Trophoblast cell (in vitro differentiated cells and primary cell): ENCODE measurements around the gene COL16A1.

Experiments
- DNase-seq, 2 donors: peaks; one replicate each; pipeline ENCODE4 v3.0.0-alpha.2; 2016
- H2AFZ ChIP-seq: 2 replicates; pipeline ENCODE4 v1.6.1; 2013; ENCODE audit warnings: low read length, moderate library complexity, mild to moderate bottlenecking; ENCODE audit not compliant: insufficient read depth, poor library complexity
- H2AK5ac ChIP-seq: 2 replicates; pipeline ENCODE4 v1.6.1; 2013; ENCODE audit warnings: mild to moderate bottlenecking, low read length
- H2BK120ac ChIP-seq: 2 replicates; pipeline ENCODE4 v1.6.1; 2013; ENCODE audit warnings: low read length, mild to moderate bottlenecking, moderate library complexity; ENCODE audit not compliant: insufficient read depth, poor library complexity
- H2BK12ac ChIP-seq: 2 replicates; pipeline ENCODE4 v1.6.1; 2013; ENCODE audit warnings: mild to moderate bottlenecking, low read length, moderate library complexity
- H2BK5ac ChIP-seq: 2 replicates; pipeline ENCODE4 v1.6.1; 2013; ENCODE audit warnings: low read length, low read depth, moderate library complexity, mild to moderate bottlenecking; ENCODE audit not compliant: poor library complexity
- H3K14ac ChIP-seq: 2 replicates; pipeline ENCODE4 v1.6.1; 2013; ENCODE audit warnings: mild to moderate bottlenecking, low read length
- H3K18ac ChIP-seq: 2 replicates; pipeline ENCODE4 v1.6.1; 2013; ENCODE audit warnings: mild to moderate bottlenecking, low read length
- H3K23ac ChIP-seq: 2 replicates; pipeline ENCODE4 v1.6.1; 2013; ENCODE audit warnings: low read length
- H3K27ac ChIP-seq: 2 replicates; pipeline ENCODE4 v1.5.1; 2013; ENCODE audit warnings: low read depth, mild to moderate bottlenecking, inconsistent platforms, low read length, moderate library complexity
- H3K27me3 ChIP-seq: 2 replicates; pipeline ENCODE4 v1.6.1; 2013; ENCODE audit warnings: inconsistent platforms, mild to moderate bottlenecking, low read length, moderate library complexity; ENCODE audit not compliant: insufficient read depth
- H3K36me3 ChIP-seq, 2 experiments: 1 replicate in 1 of 2; 2 replicates in 1 of 2; pipeline ENCODE4 v1.6.1; 2013; ENCODE audit warnings: low read length in 2 of 2, mild to moderate bottlenecking in 2 of 2, moderate library complexity in 1 of 2; ENCODE audit not compliant: insufficient read depth in 2 of 2, control insufficient read depth in 1 of 2
- H3K4ac ChIP-seq: 2 replicates; pipeline ENCODE4 v1.6.1; 2013; ENCODE audit warnings: low read depth, mild to moderate bottlenecking, low read length, moderate library complexity
- H3K4me1 ChIP-seq, 2 experiments: 1 replicate in 1 of 2; 2 replicates in 1 of 2; pipeline ENCODE4 v1.6.1; 2013; ENCODE audit warnings: low read length in 2 of 2, mild to moderate bottlenecking in 2 of 2, moderate library complexity in 1 of 2; ENCODE audit not compliant: insufficient read depth in 2 of 2, control insufficient read depth in 1 of 2
- H3K4me2 ChIP-seq: 2 replicates; pipeline ENCODE4 v1.6.1; 2013; ENCODE audit warnings: inconsistent platforms, mild to moderate bottlenecking, low read length, moderate library complexity
- H3K4me3 ChIP-seq: 2 replicates; pipeline ENCODE4 v1.5.1; 2013; ENCODE audit warnings: mild to moderate bottlenecking, low read depth, low read length, inconsistent platforms
- H3K79me1 ChIP-seq: one replicate; pipeline ENCODE4 v1.6.1; 2013; ENCODE audit warnings: low read length
- H3K79me2 ChIP-seq: 2 replicates; pipeline ENCODE4 v1.6.1; 2013; ENCODE audit warnings: low read length, mild to moderate bottlenecking; ENCODE audit not compliant: control insufficient read depth, insufficient read depth, poor library complexity
- H3K9ac ChIP-seq: 2 replicates; pipeline ENCODE4 v1.6.1; 2013; ENCODE audit warnings: mild to moderate bottlenecking, low read length
- H3K9me3 ChIP-seq: 2 replicates; pipeline ENCODE4 v1.6.1; 2013; ENCODE audit warnings: low read depth, mild to moderate bottlenecking, control low read depth, inconsistent platforms, low read length; ENCODE audit not compliant: insufficient read depth
- H4K12ac ChIP-seq: 2 replicates; pipeline ENCODE4 v1.6.1; 2013; ENCODE audit warnings: low read depth, mild to moderate bottlenecking, low read length, moderate library complexity
- H4K8ac ChIP-seq: 2 replicates; pipeline ENCODE4 v1.6.1; 2013; ENCODE audit warnings: low read depth, mild to moderate bottlenecking, low read length, moderate library complexity
- H4K91ac ChIP-seq: one replicate; pipeline ENCODE4 v1.6.1; 2013; ENCODE audit warnings: low read depth, mild to moderate bottlenecking, low read length, moderate library complexity
- whole genome bisulfite sequencing: extraction: QIAGEN DNeasy Blood & Tissue Kit; methylation state at CpG from one replicate; pipeline ENCODE4 v1.1.7; 2013; ENCODE audit warnings: missing lambda C conversion rate; ENCODE audit not compliant: insufficient read length, insufficient coverage; ENCODE audit errors: extremely low coverage; 5-methylcytosine and 5-hydroxymethylcytosine counted together

The COL16A1 gene

GRCh38 chr1:31628931-31629556 lies 74.8 kb downstream of the COL16A1 start:
- no CpG with 5 or more reads among the region's 6 CpGs for WGBS
- Histone ChIP-seq H4K8ac (peak overlapping the region; percentile 67), H3K4me1 (peaks cover 56 to 69% of the 10 kb centered on the region in 2 experiments), H4K12ac (no peak overlapping the region), H3K18ac (peak overlapping the region; percentile 93), H2AFZ (no peak overlapping the region), H3K79me2 (peaks cover 19% of the 10 kb centered on the region), H4K91ac (peak overlapping the region; percentile 97), H3K4me2 (no peak overlapping the region), H2BK120ac (peak overlapping the region; percentile 94), H2BK5ac (peak overlapping the region; percentile 95), H3K27me3 (no peaks in the 10 kb centered on the region), H3K9ac (no peak overlapping the region), H3K79me1 (peaks cover 62% of the 10 kb centered on the region), H3K14ac (peak overlapping the region; percentile 93), H3K4me3 (no peak overlapping the region), H3K36me3 (peaks cover 33 to 34% of the 10 kb centered on the region in 2 experiments), H3K23ac (no peak overlapping the region), H2AK5ac (peak overlapping the region; percentile 98), H2BK12ac (peak overlapping the region; percentile 95), H3K9me3 (no peaks in the 10 kb centered on the region), H3K27ac (peak overlapping the region; percentile 91), H3K4ac (peak overlapping the region; percentile 64)
- DNase-seq: peak; percentile 96

GRCh38 chr1:31627930-31628559 lies 75.8 kb downstream of the COL16A1 start:
- Histone ChIP-seq H2BK12ac (peak overlapping the region; percentile 95), H3K36me3 (peaks cover 33 to 35% of the 10 kb centered on the region in 2 experiments), H4K12ac (no peak overlapping the region), H3K18ac (peak overlapping the region; percentile 93), H3K4me3 (no peak overlapping the region), H3K4me2 (no peak overlapping the region), H2BK5ac (peak overlapping the region; percentile 95), H3K23ac (no peak overlapping the region), H4K8ac (peak overlapping the region; percentile 82), H3K27me3 (no peaks in the 10 kb centered on the region), H4K91ac (peak overlapping the region; percentile 97), H3K9ac (no peak overlapping the region), H2AK5ac (peak overlapping the region; percentile 98), H3K4me1 (peaks cover 55 to 65% of the 10 kb centered on the region in 2 experiments), H3K27ac (peak overlapping the region; percentile 91), H3K79me1 (peaks cover 59% of the 10 kb centered on the region), H3K4ac (peak overlapping the region; percentile 64), H3K14ac (peak overlapping the region; percentile 93), H2BK120ac (peak overlapping the region; percentile 94), H3K9me3 (peaks cover 2% of the 10 kb centered on the region), H2AFZ (peak overlapping the region; percentile 41), H3K79me2 (peaks cover 19% of the 10 kb centered on the region)
- WGBS: no CpG with 5 or more reads among the region's 11 CpGs
- DNase-seq: peak in 1 of 2 donors; percentile 28

- peak overlapping the region; percentile 90 for H3K14ac ChIP-seq
- no CpG with 5 or more reads among the region's 13 CpGs for WGBS
- peaks cover 2% of the 10 kb centered on the region for H3K9me3 ChIP-seq
- H2AFZ ChIP-seq: no peak overlapping the region
- no peak overlapping the region for H3K4me2 ChIP-seq
- peaks cover 57% of the 10 kb centered on the region for H3K79me1 ChIP-seq
- H3K4ac ChIP-seq: peak overlapping the region; percentile 64
- peaks cover 19% of the 10 kb centered on the region for H3K79me2 ChIP-seq
- DNase-seq: no peak
- H3K9ac ChIP-seq: peak overlapping the region; percentile 41
- H2BK12ac ChIP-seq: peak overlapping the region; percentile 95
- H3K18ac ChIP-seq: peak overlapping the region; percentile 79
- peak overlapping the region; percentile 31 for H4K12ac ChIP-seq
- H2AK5ac ChIP-seq: peak overlapping the region; percentile 98
- peak overlapping the region; percentile 91 for H3K27ac ChIP-seq
- H3K27me3 ChIP-seq: no peaks in the 10 kb centered on the region
- H2BK120ac ChIP-seq: peak overlapping the region; percentile 94
- no peak overlapping the region for H3K4me3 ChIP-seq
- H3K4me1 ChIP-seq: peaks cover 52 to 61% of the 10 kb centered on the region in 2 experiments
- H4K91ac ChIP-seq: peak overlapping the region; percentile 97
- peaks cover 30 to 33% of the 10 kb centered on the region in 2 experiments for H3K36me3 ChIP-seq
- H2BK5ac ChIP-seq: peak overlapping the region; percentile 95
- H3K23ac ChIP-seq: no peak overlapping the region
- H4K8ac ChIP-seq: peak overlapping the region; percentile 82
Measured at GRCh38 chr1:31627301-31627929, 76.4 kb downstream of the COL16A1 start.
